Spleen (tissue), 7 donors: ENCODE measurements around the gene ZNF160.

Experiments
- POLR2AphosphoS5 ChIP-seq, 3 donors: sonication (generic); formaldehyde crosslinking; IDR thresholded peaks; one replicate each; pipeline ENCODE4 v1.5.1; 2017; ENCODE audit warnings: antibody characterized with exemption in 3 of 3
- TF ChIP-seq, protein P1 (sequence below), 11 experiments: fragments of 200-600 bp in 7 of 11; fragments of 450-650 bp in 4 of 11; sonication (generic) in 4 of 11; IDR thresholded peaks in 8 of 11; conservative IDR thresholded peaks in 3 of 11; 1 replicate in 7 of 11; 2 replicates in 4 of 11; pipeline versions ENCODE4 v1.4.0 to v1.8.0; 2016 to 2021; ENCODE audit warnings: antibody characterized with exemption in 11 of 11, inconsistent platforms in 4 of 11, mild to moderate bottlenecking in 1 of 11
- donor health status: DM: no; HTN: no; CAD: no; lungs with moderate emphysema.
- donor health status: DM: no; HTN: no; CAD: no.
- donor health status: DM: no; HTN: no; CAD: no.

DNA sequence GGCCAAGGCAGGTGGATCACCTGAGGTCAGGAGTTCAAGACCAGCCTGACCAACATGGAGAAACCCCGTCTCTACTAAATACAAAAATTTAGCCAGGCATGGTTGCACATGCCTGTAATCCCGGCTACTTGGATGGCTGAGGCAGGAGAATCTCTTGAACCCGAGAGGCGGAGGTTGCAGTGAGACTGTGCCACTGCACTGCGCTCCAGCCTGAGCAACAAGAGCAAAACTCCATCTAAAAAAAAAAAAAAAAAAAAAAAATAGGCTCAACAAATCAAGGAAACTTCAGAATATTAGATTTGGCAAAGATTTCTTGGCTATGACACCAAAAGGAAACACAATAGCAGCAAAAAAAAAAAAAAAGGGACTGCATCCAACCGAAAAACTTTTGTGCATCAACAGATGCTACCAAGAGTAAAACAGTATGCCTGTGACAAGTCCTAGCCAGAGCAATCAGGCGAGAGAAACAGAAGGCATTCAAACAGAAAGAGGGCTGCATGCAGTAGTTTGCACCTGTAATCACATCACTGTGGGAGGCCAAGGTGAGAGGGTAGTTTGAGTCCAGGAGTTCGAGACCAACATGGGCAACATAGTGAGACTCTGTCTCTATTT lies 23.8 kb downstream of the ZNF160 start:
- peak in 1 of 3 donors; percentile 9 for TF ChIP-seq POLR2AphosphoS5 (IDR thresholded peaks at IDR 0.05)
- TF ChIP-seq, protein P1, sequence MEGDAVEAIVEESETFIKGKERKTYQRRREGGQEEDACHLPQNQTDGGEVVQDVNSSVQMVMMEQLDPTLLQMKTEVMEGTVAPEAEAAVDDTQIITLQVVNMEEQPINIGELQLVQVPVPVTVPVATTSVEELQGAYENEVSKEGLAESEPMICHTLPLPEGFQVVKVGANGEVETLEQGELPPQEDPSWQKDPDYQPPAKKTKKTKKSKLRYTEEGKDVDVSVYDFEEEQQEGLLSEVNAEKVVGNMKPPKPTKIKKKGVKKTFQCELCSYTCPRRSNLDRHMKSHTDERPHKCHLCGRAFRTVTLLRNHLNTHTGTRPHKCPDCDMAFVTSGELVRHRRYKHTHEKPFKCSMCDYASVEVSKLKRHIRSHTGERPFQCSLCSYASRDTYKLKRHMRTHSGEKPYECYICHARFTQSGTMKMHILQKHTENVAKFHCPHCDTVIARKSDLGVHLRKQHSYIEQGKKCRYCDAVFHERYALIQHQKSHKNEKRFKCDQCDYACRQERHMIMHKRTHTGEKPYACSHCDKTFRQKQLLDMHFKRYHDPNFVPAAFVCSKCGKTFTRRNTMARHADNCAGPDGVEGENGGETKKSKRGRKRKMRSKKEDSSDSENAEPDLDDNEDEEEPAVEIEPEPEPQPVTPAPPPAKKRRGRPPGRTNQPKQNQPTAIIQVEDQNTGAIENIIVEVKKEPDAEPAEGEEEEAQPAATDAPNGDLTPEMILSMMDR (IDR thresholded peaks at IDR 0.05 in 8 of 11, conservative IDR thresholded peaks at IDR 0.05 in 3 of 11) = no peak
